ENCODE data around the gene NKPD1.

GRCh38 chr19:45195764-45196163 lies 35.0 kb upstream of the NKPD1 start:
- TF ChIP-seq, protein P1, sequence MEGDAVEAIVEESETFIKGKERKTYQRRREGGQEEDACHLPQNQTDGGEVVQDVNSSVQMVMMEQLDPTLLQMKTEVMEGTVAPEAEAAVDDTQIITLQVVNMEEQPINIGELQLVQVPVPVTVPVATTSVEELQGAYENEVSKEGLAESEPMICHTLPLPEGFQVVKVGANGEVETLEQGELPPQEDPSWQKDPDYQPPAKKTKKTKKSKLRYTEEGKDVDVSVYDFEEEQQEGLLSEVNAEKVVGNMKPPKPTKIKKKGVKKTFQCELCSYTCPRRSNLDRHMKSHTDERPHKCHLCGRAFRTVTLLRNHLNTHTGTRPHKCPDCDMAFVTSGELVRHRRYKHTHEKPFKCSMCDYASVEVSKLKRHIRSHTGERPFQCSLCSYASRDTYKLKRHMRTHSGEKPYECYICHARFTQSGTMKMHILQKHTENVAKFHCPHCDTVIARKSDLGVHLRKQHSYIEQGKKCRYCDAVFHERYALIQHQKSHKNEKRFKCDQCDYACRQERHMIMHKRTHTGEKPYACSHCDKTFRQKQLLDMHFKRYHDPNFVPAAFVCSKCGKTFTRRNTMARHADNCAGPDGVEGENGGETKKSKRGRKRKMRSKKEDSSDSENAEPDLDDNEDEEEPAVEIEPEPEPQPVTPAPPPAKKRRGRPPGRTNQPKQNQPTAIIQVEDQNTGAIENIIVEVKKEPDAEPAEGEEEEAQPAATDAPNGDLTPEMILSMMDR (IDR thresholded peaks at IDR 0.05; ENCODE audit: low read depth, low read length): no peak
- TF ChIP-seq POLR2A (IDR thresholded peaks at IDR 0.05; ENCODE audit: extremely low read depth, insufficient read length): no peak

Measured in NB4 (cell line).